Measurements from ENCODE around the gene MAPK10.
"Not testable (repeated sequence)": the region's sequence is repeated elsewhere in the genome, so short reads cannot be mapped to it uniquely, and the experiment has no call there.

Gene MAPK10

GRCh38 chr4:86184216-86184900 lies 175.5 kb downstream of the MAPK10 start:
- DNase-seq (ENCODE audit: low read depth), result no peak

GRCh38 chr4:86181585-86181984 lies 178.3 kb downstream of the MAPK10 start:
- peak; percentile 16 for DNase-seq (ENCODE audit: low read depth)

- DNase-seq (ENCODE audit: low read depth), result no peak
Observed at GRCh38 chr4:86178211-86178610, 181.6 kb downstream of the MAPK10 start.

- no peak for DNase-seq (ENCODE audit: low read depth)
Observed at GRCh38 chr4:86174506-86174905, 185.3 kb downstream of the MAPK10 start.

- DNase-seq (ENCODE audit: low read depth), result not testable (repeated sequence)
Observed at GRCh38 chr4:86168335-86168734, 191.5 kb downstream of the MAPK10 start.

GRCh38 chr4:86160426-86160825 lies 199.4 kb downstream of the MAPK10 start:
- DNase-seq (ENCODE audit: low read depth), result no peak

- no peak for DNase-seq (ENCODE audit: low read depth)
Observed at GRCh38 chr4:86159216-86159615, 200.6 kb downstream of the MAPK10 start.

- no peak for DNase-seq (ENCODE audit: low read depth)
Observed at GRCh38 chr4:86156531-86156930, 203.3 kb downstream of the MAPK10 start.

GRCh38 chr4:86155766-86156165 lies 204.1 kb downstream of the MAPK10 start:
- no peak for DNase-seq (ENCODE audit: low read depth)

- DNase-seq (ENCODE audit: low read depth), result no peak
Observed at GRCh38 chr4:86152454-86152853, 207.4 kb downstream of the MAPK10 start.

GRCh38 chr4:86151196-86151595 lies 208.7 kb downstream of the MAPK10 start:
- DNase-seq (ENCODE audit: low read depth), result no peak

GRCh38 chr4:86141161-86141560 lies 218.7 kb downstream of the MAPK10 start:
- DNase-seq (ENCODE audit: low read depth), result no peak

GRCh38 chr4:86132468-86132867 lies 227.4 kb downstream of the MAPK10 start:
- no peak for DNase-seq (ENCODE audit: low read depth)

- no peak for DNase-seq (ENCODE audit: low read depth)
Observed at GRCh38 chr4:86131456-86131855, 228.4 kb downstream of the MAPK10 start.

GRCh38 chr4:86130160-86130933 lies 229.5 kb downstream of the MAPK10 start:
- DNase-seq (ENCODE audit: low read depth), result no peak

GRCh38 chr4:86129546-86129945 lies 230.3 kb downstream of the MAPK10 start:
- no peak for DNase-seq (ENCODE audit: low read depth)

GRCh38 chr4:86122404-86122803 lies 237.4 kb downstream of the MAPK10 start:
- no peak for DNase-seq (ENCODE audit: low read depth)

- DNase-seq (ENCODE audit: low read depth), result no peak
Observed at GRCh38 chr4:86118711-86119110, 241.1 kb downstream of the MAPK10 start.

- DNase-seq (ENCODE audit: low read depth), result peak; percentile 94
Observed at GRCh38 chr4:86117705-86118302, 242.0 kb downstream of the MAPK10 start.

- no peak for DNase-seq (ENCODE audit: low read depth)
Observed at GRCh38 chr4:86114563-86114962, 245.3 kb downstream of the MAPK10 start.

- no peak for DNase-seq (ENCODE audit: low read depth)
Observed at GRCh38 chr4:86108834-86109233, 251.0 kb downstream of the MAPK10 start.

GRCh38 chr4:86108137-86108536 lies 251.7 kb downstream of the MAPK10 start:
- no peak for DNase-seq (ENCODE audit: low read depth)

GRCh38 chr4:86107112-86107511 lies 252.7 kb downstream of the MAPK10 start:
- DNase-seq (ENCODE audit: low read depth), result no peak

All from GM04503 (cell line).